Testis (tissue), 2 donors: ENCODE results near the gene CYYR1.

Experiments used
- POLR2A ChIP-seq: fragments of 450-650 bp; IDR thresholded peaks from one replicate; pipeline ENCODE4 v1.6.1; 2017; ENCODE audit warnings: antibody characterized with exemption, mild to moderate bottlenecking, moderate library complexity
- TF ChIP-seq, protein P1 (sequence below), 3 experiments: fragments of 450-650 bp in 2 of 3; fragments of 200-600 bp in 1 of 3; sonication (generic) in 1 of 3; IDR thresholded peaks; one replicate each; pipeline ENCODE4 v1.5.1; 2016 to 2019; ENCODE audit warnings: antibody characterized with exemption in 3 of 3, mild to moderate bottlenecking in 2 of 3, moderate library complexity in 1 of 3

- no peak for TF ChIP-seq POLR2A
- TF ChIP-seq, protein P1, sequence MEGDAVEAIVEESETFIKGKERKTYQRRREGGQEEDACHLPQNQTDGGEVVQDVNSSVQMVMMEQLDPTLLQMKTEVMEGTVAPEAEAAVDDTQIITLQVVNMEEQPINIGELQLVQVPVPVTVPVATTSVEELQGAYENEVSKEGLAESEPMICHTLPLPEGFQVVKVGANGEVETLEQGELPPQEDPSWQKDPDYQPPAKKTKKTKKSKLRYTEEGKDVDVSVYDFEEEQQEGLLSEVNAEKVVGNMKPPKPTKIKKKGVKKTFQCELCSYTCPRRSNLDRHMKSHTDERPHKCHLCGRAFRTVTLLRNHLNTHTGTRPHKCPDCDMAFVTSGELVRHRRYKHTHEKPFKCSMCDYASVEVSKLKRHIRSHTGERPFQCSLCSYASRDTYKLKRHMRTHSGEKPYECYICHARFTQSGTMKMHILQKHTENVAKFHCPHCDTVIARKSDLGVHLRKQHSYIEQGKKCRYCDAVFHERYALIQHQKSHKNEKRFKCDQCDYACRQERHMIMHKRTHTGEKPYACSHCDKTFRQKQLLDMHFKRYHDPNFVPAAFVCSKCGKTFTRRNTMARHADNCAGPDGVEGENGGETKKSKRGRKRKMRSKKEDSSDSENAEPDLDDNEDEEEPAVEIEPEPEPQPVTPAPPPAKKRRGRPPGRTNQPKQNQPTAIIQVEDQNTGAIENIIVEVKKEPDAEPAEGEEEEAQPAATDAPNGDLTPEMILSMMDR (IDR thresholded peaks at IDR 0.05) = no peak
Measured at GRCh38 chr21:26503414-26503813, 69.7 kb downstream of the CYYR1 start.
